ENCODE measurements around the gene PCNX1.

Gene PCNX1

GRCh38 chr14:71000091-71000490 lies 92.8 kb downstream of the PCNX1 start:
- DNase-seq (ENCODE audit: low spot score): no peak
- TF ChIP-seq CTCF (IDR thresholded peaks at IDR 0.05): no peak
- Histone ChIP-seq H3K4me3 (no peak overlapping the region), H3K27ac (no peak overlapping the region)

DNA sequence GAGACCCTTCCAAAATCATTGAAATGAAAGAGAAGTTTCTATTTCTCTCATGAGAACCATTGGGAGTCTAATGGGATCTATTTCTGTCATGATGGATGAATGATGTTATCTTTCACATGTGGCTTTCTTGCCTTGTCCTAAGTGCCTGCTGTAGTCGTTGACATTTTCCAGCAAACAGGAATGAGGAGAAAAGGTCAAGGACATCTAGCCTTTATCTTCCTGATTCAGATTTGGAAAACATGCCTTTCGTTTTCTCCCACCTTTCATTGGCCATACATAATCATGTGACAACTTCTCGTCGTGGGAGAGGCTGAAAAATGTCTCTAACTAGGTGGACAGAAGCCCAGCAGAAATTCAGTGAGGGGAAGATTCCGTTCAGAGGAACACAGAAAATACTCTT lies 94.5 kb downstream of the PCNX1 start:
- TF ChIP-seq CTCF (IDR thresholded peaks at IDR 0.05): no peak
- no peak overlapping the region for H3K27ac ChIP-seq
- no peak overlapping the region for H3K4me3 ChIP-seq
- no peak for DNase-seq (ENCODE audit: low spot score)

DNA sequence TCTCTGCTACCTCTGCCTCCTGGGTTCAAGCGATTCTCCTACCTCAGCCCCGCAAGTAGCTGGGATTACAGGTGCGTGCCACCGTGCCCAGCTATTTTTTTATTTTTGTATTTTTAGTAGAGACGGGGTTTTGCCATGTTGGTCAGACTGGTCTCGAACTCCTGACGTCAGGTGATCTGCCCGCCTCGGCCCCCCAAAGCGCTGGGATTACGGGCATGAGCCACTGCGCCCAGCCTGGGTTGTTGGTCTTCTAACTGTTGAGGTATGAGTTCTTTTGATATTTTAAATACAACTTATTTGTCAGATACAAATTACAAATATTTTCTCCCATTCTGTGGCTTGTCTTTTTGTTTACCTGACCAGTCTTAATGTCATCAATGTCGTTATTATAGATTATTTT lies 95.9 kb downstream of the PCNX1 start:
- H3K27ac ChIP-seq: no peak overlapping the region
- H3K4me3 ChIP-seq: no peak overlapping the region
- TF ChIP-seq CTCF (IDR thresholded peaks at IDR 0.05): no peak
- no peak for DNase-seq (ENCODE audit: low spot score)

GRCh38 chr14:71004481-71004880 lies 97.2 kb downstream of the PCNX1 start:
- no peak for TF ChIP-seq CTCF (IDR thresholded peaks at IDR 0.05)
- no peak for DNase-seq (ENCODE audit: low spot score)
- Histone ChIP-seq H3K4me3 (no peak overlapping the region), H3K27ac (no peak overlapping the region)

DNA sequence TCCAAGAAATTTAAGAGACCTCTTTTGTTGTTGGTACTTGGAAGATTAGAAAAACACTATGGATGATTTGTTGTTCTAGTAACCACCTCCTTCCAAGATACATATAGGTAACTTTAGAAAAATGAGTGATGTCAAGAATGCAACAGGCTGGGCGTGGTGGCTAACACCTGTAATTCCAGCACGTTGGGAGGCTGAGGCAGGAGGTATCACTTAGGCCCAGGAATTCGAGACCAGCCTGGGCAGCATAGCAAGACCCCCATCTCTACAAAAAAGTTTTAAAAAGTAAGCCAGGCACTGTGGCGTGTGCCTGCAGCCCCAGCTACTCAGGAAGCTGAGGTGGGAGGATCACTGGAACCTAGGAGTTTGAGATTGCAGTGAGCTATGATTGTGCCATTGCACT lies 97.8 kb downstream of the PCNX1 start:
- H3K27ac ChIP-seq: no peak overlapping the region
- TF ChIP-seq CTCF (IDR thresholded peaks at IDR 0.05): no peak
- DNase-seq (ENCODE audit: low spot score): no peak

DNA sequence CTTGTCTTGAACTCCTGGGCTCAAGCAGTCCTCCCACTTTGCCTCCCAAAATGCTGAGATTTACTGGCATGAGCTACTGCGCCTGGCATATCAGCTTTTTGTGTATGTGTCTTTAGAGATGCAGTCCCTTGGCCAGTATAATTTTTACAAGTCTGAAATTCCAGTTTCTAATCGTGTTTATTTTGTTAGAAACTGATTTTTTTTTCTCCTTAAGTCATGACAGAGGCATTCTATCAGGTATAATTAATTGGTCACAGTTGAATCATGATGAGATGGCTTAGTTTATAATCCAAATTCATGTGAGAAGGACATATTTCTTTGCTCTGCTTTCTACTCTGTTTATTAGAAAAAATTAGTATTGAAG lies 98.9 kb downstream of the PCNX1 start:
- H3K27ac ChIP-seq: no peak overlapping the region
- no peak overlapping the region for H3K4me3 ChIP-seq
- no peak for TF ChIP-seq CTCF (IDR thresholded peaks at IDR 0.05)
- no peak for DNase-seq (ENCODE audit: low spot score)

More for the DNA sequence above, 97.8 kb downstream of the PCNX1 start:
- no peak overlapping the region for H3K4me3 ChIP-seq

DNA sequence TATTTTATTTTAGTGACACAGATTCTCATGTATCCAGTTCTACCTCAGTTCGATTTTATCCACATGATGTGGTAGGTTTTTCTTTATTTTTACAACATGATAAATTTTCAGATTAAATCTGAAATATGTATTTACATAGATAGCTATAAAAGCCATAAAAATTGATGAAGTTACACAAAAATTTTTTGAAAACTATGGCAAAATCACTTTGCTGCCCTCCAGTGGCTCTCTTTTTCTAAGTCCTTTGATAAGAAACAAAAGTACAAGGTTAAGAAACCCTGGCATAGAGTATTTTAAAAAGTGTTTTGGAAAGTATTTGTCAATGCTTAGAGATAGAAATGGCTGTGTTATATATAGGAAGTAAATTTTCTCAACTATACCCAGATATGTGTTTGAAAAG lies 104.2 kb downstream of the PCNX1 start:
- DNase-seq (ENCODE audit: low spot score): no peak
- H3K27ac ChIP-seq: no peak overlapping the region
- no peak for TF ChIP-seq CTCF (IDR thresholded peaks at IDR 0.05)
- no peak overlapping the region for H3K4me3 ChIP-seq
